GM18499 (cell line): ENCODE data around the gene TTC39C.
A peak's percentile ranks its signal among the peaks of the same experiment; 100 is the strongest.
"Not testable (repeated sequence)": the region's sequence is repeated elsewhere in the genome, so short reads cannot be mapped to it uniquely, and the experiment has no call there.

Experiments used
- ATAC-seq: cut with Tn5 transposase; IDR thresholded peaks from one replicate; pipeline ENCODE4 v1.9.1; 2021; ENCODE audit warnings: moderate number of reproducible peaks; ENCODE audit not compliant: insufficient read depth, unreplicated experiment

TTC39C gene

DNA sequence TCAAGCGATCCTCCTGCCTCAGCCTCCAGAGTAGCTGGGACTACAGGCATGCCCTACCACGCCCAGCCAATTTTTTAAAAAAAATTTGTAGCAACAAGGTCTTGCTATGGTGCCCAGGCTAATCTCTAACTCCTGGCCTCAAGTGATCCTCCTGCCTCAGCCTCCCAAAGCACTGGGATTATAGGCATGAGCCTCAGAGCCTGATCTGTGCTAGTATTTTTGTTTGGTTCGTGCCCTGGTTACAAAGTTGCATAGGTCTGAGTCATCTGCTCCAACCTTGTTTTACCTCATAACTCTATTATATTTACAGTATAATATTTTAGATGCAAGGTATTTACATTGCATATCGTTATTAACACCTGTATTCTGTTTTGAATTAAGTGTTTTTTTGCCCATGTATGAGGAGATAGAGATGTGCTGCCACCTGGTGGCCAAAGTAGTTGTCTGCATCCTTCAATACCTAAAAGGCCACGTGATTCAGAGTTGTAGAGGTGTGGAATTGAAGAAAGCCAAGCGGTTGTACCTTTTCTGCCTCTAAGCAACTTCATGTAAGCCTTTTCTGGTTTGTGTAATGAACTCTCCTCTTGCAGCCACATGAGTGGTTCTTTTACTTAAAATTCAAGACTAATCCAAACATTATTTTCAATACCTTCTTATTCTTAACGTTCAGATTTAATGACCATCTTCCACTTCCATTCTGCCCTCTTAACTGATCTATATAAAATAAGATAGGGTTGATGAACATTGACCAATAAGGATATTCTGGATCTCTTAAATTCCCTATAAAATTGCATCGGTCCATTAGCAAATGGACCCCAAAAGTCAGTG is 104.4 kb downstream of the TTC39C start:
- ATAC-seq, result no peak

DNA sequence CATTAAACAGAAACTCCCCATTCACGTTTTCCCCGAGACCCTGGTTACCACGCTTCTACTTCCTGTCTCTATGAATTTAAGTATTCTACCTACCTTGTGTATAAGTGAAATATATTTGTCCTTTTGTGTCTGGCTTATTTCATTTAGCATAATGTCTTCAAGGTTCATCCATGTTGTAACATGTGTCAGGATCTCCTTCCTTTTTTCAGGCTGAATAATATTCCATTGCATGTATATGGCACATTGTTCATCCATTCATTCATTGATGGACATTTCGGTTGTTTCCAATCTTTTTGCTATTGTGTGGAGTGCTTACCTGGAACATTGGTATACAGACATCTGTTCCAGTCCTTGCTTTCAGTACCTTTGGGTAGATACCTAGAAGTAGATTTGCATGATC is 106.1 kb downstream of the TTC39C start:
- ATAC-seq, result no peak

DNA sequence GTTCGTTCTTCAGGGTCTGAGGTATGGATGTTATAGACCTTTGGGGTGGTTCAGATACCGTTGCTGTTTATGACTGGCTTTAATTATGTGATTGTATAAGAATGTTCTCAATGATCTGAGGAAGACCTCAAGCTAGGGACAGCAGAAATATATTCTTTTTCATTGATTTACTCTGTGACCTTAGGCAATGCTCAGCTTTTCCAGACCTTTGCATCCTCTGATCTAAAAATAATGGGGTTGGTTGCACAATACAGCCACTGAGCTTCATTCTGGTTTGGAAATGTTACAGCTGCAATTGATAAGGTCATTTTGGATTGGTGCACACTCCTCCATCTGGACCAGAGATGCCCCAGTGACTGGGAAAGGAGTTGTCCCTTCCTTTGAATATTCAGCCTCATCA is 107.1 kb downstream of the TTC39C start:
- ATAC-seq, result no peak

DNA sequence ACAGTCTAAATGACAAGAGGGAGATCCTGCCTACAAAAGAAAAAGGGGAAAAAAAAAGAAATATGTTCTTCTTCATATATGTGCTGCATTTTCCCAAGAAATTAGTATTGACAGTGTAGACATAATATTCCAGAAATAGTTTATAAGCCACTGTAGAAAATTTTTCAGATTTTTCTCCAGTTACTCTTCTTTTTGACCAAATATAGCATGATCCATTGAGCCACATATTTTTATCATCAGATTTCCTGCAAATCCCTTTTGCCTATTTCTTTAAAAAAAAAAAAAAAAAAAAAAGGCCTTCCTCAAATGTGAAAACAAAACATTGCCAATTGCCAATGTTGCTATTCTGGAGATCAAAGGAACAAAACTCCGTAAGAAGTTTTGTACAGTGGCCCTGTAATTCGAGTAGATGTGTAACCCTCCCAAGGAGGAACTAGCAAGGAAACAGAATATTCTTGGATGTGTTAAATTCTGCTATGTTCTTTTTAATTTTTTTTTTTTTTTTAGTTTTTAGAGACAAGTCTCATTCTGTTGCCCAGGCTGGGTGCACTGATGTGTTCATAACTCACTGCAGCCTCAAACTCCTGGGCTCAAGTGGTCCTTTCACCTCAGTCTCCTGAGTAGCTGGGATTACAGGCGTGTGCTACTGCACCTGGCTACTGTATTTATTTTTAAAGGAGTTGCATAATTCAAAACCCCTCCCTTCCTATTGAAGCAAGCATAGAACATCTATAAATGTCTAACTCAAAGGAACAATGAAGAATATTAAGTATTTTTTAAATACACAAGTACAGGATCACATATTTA is 111.8 kb downstream of the TTC39C start:
- no peak for ATAC-seq

DNA sequence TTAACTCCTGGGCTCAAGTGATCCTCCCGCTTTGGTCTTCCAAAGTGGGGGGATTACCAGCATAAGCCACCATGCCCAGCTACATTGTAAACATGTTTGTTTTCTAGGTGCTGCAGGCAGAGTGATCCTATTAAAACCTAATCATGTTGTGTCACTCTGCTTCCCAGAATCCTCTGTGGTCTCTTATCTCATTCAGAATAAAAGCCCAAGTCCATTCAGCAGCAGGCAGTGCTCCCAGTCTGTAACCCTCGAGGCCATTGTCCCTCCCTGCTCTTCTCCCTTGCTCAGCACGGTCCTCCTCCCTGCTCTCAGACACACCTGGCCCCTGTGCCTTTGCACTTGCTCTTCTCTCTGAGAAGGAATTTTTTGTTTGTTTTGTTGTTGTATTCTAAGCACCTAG is 113.2 kb downstream of the TTC39C start:
- ATAC-seq, result no peak

DNA sequence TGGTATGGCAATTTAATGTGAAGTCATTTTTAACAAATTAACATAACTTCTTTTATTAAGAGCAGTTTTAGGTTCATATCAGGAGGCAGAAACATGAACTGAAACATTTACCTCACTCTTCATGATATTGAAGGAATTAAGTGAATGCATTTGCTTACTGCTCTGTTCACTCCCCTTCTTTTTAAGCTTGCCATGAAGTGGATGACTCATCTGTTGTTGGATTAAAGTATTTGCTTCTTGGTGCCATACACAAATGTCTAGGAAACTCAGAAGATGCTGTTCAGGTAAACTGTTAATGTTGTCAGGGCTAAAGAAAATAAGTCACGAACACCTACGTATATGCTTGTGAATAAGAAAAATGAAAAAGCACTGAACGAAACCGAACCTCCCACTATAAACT is 114.1 kb downstream of the TTC39C start:
- ATAC-seq, result no peak

DNA sequence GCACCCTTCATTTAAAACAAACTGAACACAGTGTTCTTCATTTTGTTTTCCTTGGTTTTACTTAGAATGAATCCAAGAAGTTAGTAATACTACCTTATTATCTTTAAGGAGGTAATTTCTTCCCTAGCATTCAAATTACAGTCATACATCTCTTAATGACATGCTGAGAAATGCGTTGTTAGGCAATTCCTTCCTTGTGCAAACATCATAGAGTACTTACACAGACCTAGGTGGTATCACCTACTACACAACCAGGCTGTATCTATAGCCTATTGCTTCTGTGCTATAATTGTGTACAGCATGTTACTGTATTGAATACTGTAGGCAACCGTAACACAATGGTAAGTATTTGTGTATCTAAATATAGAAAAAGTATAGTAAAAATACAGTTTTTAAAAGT is 115.9 kb downstream of the TTC39C start:
- no peak for ATAC-seq

DNA sequence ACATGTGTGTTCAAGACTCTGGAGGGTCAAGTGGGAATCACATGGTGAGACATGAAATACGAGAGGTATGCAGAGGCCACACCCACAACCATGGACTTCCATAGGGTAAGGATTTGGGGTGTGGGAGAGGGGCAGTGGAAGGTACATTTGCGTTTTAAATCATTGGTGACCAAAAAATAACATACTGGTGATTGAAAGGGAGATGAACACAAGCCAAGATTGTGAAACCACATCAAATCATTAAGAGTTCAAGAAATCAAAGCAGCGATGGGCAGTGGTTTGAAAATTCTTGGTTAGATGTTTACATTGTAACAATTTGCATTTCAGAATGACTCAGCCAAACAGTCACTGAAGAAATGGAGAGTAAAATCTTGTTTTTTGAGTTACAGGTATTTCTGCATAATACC is 122.4 kb downstream of the TTC39C start:
- ATAC-seq, result no peak

DNA sequence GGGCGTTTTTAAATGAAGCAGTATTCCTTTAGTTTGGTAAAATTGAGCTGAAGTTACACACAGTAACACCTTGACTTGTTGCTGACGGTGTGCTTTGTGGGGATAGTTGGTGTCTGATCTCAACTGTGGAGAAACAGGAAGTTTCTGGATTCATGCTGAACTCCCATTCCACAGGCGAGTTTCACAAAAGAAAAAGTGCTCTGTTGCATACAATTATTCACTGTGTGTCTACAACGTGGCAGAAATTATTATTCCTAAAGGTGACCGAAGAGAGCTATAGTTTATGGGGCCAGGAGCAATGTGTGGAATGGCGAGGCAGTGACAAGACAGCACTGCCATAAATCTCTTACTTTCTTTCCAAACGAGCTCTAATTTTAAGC is 123.8 kb downstream of the TTC39C start:
- ATAC-seq, result no peak

DNA sequence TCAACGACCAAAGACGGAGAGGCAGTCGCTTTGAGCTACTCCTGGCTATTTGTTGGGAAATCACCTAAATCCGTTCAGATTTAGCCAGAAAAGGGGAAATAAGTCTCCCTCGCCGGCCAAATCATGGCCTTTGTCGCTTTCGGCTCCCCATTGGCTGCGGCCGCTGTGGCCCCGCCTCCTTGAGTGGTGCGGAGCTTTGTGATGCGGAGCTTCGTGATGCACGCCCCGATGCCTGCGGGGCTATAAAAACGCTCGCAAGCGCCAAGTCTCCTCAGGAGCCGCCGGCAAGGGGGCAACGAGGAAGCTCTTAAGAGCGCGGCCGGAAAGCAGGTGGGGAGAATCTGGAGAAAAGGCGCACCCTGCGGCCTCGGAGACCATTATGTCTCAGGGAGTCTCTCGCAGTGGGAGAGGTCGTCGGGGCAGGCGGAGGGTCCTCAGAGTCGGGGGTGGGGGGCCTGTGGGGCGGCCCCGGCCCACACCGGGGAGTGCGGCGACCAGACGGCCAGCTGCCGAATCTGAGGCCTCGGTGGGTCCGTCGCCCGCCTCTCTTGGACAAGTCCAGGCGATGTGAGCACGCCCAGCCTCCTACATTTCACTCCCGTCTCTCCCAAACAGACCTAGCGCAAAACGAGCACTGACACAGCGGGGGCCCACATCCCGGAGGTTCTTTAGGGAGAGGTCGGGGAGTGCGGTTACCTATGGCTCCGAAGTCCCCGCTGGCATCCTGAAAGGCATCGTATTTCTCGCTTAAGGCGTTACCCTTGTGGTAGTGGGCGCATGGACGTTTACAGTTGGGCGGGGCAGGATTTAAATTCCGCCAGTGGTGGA is 124.4 kb downstream of the TTC39C start, which contains the start of gene CABYR:
TSS of gene CABYR (plus strand) at position 274 of the 828 bp plus-strand sequence. CDS start 4,053 bp downstream, outside the sequence.
- peak; percentile 87 for ATAC-seq

DNA sequence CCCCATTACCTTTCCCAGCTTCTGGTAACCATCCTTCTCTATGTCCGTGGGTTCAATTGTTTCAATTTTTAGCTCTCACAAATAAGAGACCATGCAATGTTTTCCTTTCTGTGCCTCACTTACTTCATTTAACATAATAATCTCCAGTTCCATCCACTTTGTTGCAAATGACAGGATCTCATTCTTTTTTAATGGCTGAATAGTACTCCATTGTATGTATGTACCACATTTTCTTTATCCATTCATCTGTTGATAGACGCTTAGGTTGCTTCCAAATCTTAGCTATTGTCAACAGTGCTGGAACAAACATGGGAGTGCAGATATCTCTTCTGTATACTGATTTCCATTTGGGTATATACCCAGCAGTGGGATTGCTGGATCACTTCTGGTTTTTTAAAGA is 126.1 kb downstream of the TTC39C start:
- no peak for ATAC-seq

DNA sequence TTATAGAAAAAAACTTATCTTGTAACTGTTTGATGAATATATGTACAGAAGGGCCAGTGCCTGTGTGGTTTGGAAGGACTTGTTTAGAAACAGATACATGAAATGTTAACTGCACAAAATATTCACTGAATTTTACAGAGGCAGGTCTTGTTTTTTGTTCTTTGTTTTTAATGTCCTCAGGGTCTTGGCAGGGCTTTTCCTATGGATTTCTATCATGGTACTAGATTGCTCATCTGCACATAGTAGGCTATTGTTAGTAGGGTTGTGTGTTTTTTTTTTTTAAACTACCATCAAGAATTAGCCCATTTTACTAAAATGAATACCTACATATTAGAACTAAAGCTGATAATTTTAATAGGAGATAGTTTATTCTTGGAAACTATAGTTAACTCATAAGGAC is 127.8 kb downstream of the TTC39C start:
- no peak for ATAC-seq

DNA sequence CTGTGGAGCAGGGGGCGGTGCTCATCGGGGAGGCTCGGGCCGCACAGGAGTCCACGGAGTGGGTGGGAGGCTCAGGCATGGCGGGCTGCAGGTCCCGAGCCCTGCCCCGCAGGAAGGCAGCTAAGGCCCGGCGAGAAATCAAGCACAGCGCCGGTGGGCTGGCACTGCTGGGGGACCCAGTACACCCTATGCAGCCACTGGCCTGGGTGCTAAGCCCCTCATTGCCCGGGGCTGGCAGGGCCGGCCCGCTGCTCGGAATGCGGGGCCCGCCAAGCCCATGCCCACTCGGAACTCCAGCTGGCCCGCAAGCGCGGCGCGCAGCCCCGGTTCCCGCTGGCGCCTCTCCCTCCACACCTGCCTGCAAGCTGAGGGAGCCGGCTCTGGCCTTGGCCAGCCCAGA is 135.0 kb downstream of the TTC39C start:
- ATAC-seq, result not testable (repeated sequence)

DNA sequence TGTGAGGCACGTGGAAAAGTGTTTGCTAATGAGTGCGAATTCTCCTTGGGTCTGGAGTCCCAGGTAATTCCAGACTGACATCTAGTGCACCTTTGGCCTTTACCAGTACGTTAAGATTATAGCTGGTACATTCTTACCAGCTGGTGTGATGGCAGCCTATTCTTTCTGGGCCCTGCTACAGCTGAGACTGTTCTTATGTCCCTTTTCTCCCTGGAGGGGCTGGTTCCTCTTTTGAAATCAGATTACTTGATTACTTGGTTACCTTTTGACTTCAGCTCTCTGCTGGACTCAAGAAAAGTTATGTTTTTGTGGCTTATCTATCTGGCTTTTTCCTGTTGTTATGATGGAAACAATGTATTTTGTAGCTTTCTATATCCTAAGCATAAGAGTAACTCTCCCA is 138.8 kb downstream of the TTC39C start:
- ATAC-seq, result no peak

DNA sequence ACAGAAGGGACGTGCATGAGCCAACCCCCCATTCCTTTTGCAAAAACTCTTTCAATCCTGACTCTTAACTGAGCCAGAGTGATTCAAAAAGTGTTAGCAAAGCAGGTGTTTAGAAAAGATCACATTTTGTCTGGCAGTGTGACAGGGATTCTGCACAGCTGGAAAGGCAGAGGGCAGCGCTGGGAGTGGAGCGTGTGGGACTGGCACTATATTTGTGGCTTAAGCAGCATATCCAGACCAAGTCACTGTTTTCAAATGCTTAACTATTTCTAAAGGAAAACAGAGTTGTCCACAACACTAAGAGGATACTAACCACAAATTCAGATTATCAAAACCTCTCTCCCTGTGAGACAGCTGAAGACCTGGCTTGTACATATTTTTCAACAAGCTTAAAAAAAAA is 143.3 kb downstream of the TTC39C start:
- no peak for ATAC-seq

DNA sequence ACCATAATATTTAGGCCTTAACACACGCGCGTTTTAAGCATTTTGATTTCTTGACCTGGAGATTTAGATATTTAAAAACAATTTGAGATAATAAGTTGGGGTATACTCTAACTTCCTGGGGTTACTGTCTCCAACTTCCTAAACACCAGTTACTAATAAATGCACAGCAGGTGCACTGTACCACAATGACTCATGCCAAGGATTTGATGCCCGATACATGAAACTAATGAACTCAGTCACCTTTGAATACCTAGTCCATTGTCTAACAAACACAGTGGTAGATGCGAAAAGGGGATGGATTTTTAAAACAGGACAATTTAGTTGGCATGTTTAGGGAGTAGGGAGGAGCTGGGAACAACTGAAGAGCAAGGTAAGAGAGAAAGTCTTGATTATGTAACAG is 145.5 kb downstream of the TTC39C start:
- no peak for ATAC-seq

DNA sequence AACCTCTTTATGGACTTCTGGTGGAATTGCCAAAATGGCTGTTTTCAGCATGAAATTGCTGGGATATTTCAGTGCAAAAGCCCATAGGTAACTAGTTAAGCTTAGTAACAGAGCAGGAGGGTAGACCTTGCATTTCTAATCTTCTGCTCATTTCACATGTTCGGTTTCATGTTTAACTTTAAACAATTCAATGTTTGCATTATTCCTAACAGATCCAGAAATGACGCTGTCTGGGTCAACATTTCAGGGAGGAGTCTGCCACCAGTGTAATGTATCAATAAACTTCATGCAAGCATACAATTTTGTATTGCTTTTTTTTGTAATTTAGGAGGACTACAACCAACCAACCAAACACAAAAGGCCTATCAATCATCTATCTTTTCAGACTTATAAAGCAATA is 146.8 kb downstream of the TTC39C start:
- ATAC-seq, result no peak

DNA sequence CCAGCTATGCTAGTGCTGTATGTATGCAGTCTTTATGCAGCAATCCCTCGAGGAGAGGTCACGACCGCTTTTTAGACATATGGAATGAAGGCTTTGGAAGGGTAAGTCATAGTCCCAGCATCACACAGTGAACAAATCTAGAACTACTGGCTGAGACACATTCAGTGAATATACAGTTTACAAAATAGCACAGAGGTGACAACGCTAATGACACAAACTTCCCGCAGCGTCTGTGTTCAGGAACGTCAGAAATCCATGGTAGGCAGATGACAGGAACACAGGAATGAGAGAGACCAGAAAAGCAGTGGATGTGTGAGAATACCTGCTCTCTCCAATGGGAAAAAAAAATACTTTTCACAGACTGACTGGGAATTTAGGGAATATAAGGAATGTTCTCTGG is 153.9 kb downstream of the TTC39C start:
- no peak for ATAC-seq

DNA sequence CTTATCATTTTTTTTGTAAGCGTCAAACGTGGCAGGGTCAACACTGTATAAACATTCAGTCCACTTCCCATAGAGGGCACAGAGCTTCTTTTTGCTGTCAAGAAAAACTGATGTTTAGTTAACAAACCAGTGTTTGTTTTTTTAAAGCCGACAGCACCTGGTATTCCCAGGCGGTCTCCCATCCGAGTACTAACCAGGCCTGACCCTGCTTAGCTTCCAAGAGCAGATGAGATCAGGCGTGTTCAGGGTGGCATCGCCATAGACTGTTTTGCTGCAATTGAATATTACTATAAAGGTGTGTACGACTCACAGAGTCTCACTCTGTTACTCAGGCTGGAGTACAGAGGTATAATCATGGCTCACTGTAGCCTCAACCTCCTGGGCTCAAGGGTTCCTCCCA is 155.8 kb downstream of the TTC39C start:
- ATAC-seq, result no peak

DNA sequence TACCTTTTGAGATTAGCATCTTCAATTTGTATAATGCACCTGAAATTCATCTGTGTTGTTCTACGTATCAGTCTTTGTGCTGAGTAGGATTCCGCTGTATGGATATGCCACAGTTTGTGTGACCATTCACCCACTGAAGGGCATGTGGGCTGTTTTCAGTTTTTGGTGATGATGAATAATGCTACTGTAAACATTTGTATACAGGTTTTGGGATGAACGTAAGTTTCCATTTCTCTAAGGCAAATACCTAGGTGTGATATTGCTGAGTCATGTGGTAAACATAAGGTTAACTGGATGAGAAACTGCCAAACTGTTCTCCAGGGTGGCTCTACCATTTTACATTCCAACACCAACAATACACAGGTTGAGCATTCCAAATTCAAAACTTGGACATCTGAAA is 159.4 kb downstream of the TTC39C start:
- ATAC-seq, result no peak
